Measurements from ENCODE around the gene TTC9.

The TTC9 gene

DNA sequence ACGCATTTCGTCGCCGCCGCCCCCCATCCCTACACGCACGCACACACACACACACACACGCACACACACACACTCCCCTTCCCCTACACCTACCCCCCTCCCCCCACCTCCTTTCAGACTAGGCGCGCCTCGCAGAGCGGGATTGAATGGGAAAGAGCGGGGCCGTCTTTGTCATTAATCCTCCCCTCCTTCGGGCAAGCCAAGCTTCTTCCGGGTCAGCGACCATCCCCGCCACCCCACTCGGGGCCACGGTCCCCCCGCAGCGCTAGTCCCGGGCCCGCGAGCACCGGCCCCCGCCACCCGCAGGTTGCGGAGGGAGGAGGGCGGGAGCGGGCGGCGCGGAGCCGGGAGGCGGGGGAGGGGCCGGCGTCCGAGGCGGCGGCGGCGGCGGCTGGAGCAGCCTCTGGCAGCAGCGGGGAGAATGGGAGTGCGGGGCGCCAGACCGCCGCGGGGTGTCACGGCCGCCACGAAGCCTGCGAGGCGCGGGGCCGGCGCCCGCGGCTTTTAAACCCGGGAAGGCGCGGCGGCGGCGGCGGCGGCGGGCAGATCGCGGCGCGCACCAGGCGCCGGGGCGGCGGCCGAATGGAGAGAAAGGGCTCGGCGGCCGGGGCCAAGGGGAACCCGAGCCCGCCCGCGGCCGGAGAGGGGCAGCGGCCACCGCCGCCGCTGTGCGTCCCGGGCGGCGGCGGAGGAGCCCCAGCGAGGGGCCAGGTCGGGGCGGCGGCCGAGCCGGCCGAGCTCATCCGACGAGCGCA, at the start of gene TTC9:
Gene TTC9, plus strand, starts transcription at position 369 of the 755 bp plus-strand sequence. Its CDS starts 214 bp downstream, at position 583.
- no peak for DNase-seq (ENCODE audit: low read depth)

- no peak for DNase-seq (ENCODE audit: low read depth)
Observed at GRCh38 chr14:70594461-70594860, 47.3 kb upstream of the TTC9 start.

GRCh38 chr14:70595443-70596185, 46.1 kb upstream of the TTC9 start:
- no peak for DNase-seq (ENCODE audit: low read depth)

DNA sequence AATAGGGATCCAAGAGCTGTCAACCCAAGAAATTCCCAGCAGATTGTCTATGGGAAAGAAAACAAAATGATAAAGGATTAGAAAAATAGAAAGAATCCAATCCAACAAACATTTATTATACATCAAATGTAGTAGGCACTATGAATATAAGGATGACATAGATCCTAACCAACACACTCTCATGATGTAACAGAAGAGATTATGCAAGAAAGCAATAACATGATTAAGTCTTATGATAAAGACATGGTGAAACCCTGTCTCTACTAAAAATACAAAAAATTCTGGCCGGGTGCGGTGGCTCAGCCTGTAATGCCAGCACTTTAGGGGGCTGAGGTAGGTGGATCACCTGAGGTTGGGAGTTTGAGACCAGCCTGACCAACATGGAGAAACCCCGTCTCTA, 44.0 kb upstream of the TTC9 start:
- DNase-seq (ENCODE audit: low read depth) = no peak

GRCh38 chr14:70599345-70599744, 42.4 kb upstream of the TTC9 start:
- DNase-seq (ENCODE audit: low read depth) = no peak

- peak; percentile 84 for DNase-seq (ENCODE audit: low read depth)
Observed at GRCh38 chr14:70600382-70601157, 41.1 kb upstream of the TTC9 start, which contains the start of gene MED6. MED6 (minus strand) TSS chr14:70600655; CDS start chr14:70600637, 18 bp downstream.

- no peak for DNase-seq (ENCODE audit: low read depth)
Observed at GRCh38 chr14:70601162-70601561, 40.6 kb upstream of the TTC9 start.

- DNase-seq (ENCODE audit: low read depth) = no peak
Observed at GRCh38 chr14:70602254-70602653, 39.5 kb upstream of the TTC9 start.

DNA sequence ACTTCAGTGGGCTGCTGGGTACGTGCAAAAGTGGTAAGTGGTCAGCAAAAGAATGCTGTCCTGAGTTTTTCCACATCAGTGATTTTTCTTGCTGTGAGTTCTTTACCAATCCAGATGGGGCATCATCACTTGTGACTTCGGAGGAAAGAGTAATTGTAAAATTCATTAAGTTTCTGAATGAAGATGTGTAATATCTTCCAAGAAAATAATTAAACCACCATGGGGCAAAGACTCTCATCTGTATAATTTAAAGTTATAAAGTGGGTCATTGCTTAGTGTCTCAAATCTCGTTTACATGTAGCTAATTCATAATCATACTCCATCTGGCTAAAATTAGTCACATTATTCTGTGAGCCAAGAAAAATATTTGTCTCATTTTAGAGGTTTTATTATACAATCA, 30.5 kb upstream of the TTC9 start:
- DNase-seq (ENCODE audit: low read depth) = no peak

GRCh38 chr14:70616646-70617045, 25.1 kb upstream of the TTC9 start:
- DNase-seq (ENCODE audit: low read depth) = no peak

GRCh38 chr14:70618314-70618713, 23.4 kb upstream of the TTC9 start:
- DNase-seq (ENCODE audit: low read depth) = no peak

DNA sequence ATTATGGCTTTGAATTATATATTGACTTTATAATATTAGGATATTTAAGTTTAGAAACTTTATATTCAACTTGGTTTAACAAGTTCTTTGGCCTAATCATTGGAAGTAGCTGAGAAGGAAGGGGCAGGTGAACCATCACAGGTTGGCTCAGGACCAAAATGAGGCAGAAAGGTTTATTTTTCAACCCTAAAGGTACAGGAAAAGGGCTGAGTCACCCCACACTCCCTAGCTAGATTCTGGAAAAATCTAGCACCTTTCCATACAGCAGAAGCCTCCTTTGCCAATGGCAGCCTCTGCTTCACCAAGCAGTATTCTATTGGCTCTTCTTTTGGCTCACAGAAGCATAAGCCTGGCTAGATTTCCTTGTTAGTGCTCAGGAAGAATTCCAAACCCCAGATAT, 22.0 kb upstream of the TTC9 start:
- DNase-seq (ENCODE audit: low read depth) = no peak

DNA sequence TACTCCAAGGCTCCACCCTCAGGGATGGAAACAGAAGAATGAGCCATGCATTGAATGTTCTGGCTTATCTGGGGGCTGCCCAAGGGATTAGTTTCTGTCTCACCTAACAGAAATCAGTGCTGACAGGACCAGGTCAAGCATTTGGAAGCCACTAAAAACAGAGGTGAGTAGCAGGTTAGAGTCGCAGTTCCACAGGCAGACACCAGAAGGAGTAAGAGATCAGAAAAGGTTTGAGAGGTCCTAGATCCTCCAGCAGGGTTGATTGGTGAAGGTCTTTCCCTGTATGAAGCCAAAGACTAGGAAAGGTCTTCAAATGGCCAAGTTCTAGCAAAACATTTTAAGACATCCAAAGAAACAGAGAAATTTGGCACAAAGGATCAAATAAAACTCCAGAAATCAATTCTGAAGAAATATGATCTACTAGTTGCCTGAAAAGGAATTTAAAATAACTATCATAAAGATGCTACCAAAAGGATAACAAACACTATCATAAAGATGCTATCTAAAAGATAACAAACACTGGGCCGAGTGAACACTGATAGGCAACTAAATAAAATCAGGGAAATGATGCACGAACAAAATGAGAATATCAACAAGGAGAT, 19.5 kb upstream of the TTC9 start:
- DNase-seq (ENCODE audit: low read depth) = no peak

GRCh38 chr14:70624972-70625371, 16.7 kb upstream of the TTC9 start:
- no peak for DNase-seq (ENCODE audit: low read depth)

DNA sequence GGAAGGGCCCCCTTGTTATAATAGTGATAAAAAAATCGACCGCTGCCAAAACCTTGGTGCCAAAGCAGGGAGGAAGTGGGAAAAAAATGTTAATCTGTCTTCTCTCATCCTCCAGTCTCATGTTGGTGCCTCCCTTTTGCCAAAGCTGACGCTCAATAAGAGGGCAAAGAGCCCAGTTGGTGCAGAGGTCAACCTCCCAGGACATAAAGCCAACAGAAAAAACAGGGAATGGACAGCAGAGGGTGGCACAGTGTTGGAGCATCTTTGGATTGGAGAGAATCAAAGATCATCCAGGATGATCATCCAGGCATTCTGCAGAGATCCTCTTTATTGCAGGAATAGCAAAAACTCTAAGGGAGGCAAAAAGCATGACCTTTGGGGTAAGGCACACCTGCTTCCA, 9.8 kb upstream of the TTC9 start:
- no peak for DNase-seq (ENCODE audit: low read depth)

DNA sequence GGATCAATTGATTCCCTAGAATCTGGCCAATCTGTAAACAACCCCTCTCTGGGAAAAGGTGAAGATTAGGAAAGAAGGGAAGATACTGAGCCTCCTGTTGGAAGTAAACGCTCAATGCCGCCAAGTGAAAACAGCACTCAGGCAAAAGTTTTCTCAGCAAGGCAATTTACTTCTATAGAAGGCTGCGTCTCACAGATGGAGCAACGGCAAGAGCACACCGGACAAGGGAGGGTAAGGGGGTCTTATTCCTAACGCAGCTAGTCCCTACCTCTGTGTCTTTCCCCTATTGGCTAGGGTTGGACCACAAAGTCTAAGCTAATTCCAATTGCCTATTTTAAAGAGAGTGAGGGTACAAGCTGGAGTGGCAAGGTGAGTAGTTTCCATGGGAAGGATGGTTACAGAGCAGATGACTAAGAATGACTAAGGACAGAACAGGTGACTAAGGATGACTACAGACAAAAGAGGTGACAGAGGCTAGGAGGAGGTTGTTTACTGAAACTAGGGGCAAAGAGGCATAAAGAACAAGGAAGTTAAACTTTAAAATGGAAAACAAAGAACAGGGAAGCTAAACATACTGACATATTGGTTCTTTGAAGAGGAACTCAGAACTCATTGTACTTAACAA, 5.6 kb upstream of the TTC9 start:
- no peak for DNase-seq (ENCODE audit: low read depth)

- DNase-seq (ENCODE audit: low read depth) = no peak
Observed at GRCh38 chr14:70638416-70638815, 3.3 kb upstream of the TTC9 start.

DNA sequence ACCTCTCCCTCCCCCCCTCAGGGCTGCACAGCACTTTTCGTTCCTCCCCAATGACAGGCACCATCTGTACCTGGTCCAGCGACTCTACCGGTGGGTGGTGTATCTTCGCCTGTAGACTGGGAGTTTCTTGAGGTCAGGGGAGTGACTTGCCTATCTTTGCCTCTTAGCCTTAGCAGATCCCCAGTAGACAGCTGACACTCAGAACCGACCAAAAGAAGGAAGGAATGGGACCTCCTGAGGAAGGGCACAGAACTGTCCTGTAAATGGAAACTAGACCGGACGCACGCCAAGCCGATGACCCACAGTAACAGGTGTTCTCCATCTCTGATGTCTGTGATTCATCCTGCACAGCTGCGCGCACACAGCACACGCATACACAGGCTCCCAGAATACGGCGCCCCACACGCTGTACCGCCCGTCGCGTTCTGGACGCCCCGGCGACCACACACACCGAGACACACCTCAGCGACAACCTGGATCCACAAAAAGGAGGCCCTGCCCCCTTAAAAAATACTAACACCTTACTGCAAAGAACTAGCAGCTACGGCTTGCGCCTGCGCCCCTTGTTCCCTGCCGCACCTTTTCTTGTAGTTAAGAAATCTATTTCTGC, 673 bp upstream of the TTC9 start:
- DNase-seq (ENCODE audit: low read depth) = no peak

DNA sequence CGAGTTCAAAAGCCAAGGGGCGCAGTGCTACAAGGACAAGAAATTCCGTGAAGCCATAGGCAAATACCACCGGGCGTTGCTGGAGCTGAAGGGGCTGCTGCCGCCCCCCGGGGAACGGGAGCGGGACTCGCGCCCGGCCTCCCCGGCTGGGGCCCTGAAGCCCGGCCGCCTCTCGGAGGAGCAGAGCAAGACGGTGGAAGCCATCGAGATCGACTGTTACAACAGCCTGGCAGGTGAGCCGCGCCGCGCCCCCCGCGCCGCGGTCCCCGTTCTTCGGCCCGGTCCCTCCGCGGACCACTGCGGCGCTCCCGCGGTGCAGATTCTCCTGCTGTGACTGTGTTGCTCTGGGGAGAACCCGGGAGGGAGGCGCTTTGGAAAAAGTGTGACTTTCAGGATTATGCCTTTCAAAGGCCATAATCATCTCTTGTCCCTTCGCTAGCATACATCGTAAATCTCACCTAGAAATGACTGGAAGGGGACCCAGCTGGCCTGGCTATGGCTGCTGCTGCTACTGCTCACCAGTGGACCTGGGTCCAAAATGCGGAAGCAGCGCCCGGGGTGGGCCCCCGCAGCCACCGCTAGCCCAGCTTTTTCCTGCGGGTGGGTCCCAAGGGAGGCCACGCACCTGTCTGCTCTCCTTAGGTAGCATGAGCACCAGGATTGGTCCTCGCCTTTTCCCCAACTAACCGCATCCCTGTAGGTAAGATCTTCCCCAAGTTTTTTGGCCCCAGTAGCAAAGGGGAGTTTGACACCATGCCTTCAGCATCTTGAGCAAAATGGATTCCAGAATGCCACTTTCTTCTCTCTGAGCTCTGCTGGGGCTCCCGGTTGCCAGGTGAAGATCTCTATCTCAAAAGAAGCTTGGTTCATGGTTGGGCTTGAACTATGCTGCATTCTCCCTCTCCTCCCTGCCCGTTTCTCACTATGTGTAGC, 853 bp downstream of the TTC9 start:
- no peak for DNase-seq (ENCODE audit: low read depth)

DNA sequence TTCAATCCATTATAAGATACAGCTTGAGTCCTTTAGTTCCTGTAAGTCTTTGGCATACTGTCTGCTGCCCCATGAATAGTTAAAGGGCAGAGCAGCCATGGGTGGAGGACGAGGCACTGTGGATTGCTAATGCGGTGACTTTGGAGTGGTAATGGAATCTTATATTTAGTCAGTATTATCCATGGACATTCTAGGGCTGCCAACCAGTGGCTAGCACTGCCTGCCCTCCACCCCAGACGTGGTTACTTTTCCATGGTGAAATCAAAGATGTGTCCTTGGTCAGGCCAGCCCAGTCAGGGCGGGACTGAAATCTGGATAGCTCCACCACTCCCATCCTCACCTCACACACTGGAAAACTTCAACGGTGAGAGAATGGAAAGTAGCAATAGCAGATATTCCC, 2.3 kb downstream of the TTC9 start:
- no peak for DNase-seq (ENCODE audit: low read depth)
